Small intestine (tissue), 7 donors: ENCODE measurements around the gene CEP104. TPM values are rescaled to one million over a fixed set of nuclear protein-coding genes. Genes with fewer than 3 reads are reported as not detected.

Experiments
- DNase-seq, 2 donors: peaks; one replicate each; pipeline versions ENCODE4 v3.0.0 to v3.0.0-alpha.2; 2013
- FAIRE-seq: peaks from 2 replicates; lab custom pipeline; 2012; peaks lifted over from hg19 to GRCh38; lab: Jason Lieb, UNC
- H3K27ac ChIP-seq, 3 donors: one replicate each; pipeline ENCODE4 v1.5.1; 2013; ENCODE audit warnings: low read length in 2 of 3, mild to moderate bottlenecking in 2 of 3, control low read depth in 1 of 3, inconsistent platforms in 1 of 3, low read depth in 1 of 3, moderate library complexity in 1 of 3
- H3K27me3 ChIP-seq, 3 donors: one replicate each; pipeline ENCODE4 v1.6.1; 2013; ENCODE audit warnings: low read length in 3 of 3, inconsistent platforms in 1 of 3; ENCODE audit not compliant: control insufficient read depth in 3 of 3, insufficient read depth in 3 of 3
- H3K36me3 ChIP-seq, 3 donors: one replicate each; pipeline ENCODE4 v1.6.1; 2013; ENCODE audit warnings: low read length in 3 of 3, inconsistent platforms in 1 of 3, low read depth in 1 of 3, mild to moderate bottlenecking in 1 of 3, moderate library complexity in 1 of 3; ENCODE audit not compliant: control insufficient read depth in 3 of 3, insufficient read depth in 2 of 3
- H3K4me1 ChIP-seq, 3 donors: one replicate each; pipeline ENCODE4 v1.6.1; 2013; ENCODE audit warnings: low read length in 2 of 3, inconsistent platforms in 1 of 3, low read depth in 1 of 3, mild to moderate bottlenecking in 1 of 3, moderate library complexity in 1 of 3; ENCODE audit not compliant: control insufficient read depth in 3 of 3, insufficient read depth in 2 of 3
- H3K4me3 ChIP-seq, 3 donors: one replicate each; pipeline ENCODE4 v1.5.1; 2013; ENCODE audit warnings: low read length in 3 of 3, control low read depth in 1 of 3, inconsistent platforms in 1 of 3, low read depth in 1 of 3, mild to moderate bottlenecking in 1 of 3, moderate library complexity in 1 of 3
- H3K9me3 ChIP-seq, 2 donors: one replicate each; pipeline ENCODE4 v1.6.1; 2013; ENCODE audit warnings: low read depth in 1 of 2, low read length in 1 of 2; ENCODE audit not compliant: control insufficient read depth in 2 of 2, insufficient read depth in 1 of 2
- WGBS, 3 donors: extraction: QIAGEN DNeasy Blood & Tissue Kit; methylation state at CpG; one replicate each; pipeline ENCODE4 v1.1.7; 2013; 5-methylcytosine and 5-hydroxymethylcytosine counted together
- polyA plus RNA-seq, 4 donors: library from polyadenylated mRNA; stranded (reverse) in 3 of 4; unstranded in 1 of 4; fragments of 200-250 nt in 3 of 4; fragments of 120-200 nt in 1 of 4; gene quantifications; one replicate each; pipeline versions ENCODE4 v1.2.1 to v1.2.3, GENCODE V29; 2013
- donor health status: healthy with polysubstance abuse.
- donor health status: control.
- donor health status: control.
- donor health status: Bipolar disorder and iron deficiency.
- donor health status: healthy.

The CEP104 gene
- polyA plus RNA-seq, 4 donors: 8.7 to 26.4 (median 10.8) TPM

DNA sequence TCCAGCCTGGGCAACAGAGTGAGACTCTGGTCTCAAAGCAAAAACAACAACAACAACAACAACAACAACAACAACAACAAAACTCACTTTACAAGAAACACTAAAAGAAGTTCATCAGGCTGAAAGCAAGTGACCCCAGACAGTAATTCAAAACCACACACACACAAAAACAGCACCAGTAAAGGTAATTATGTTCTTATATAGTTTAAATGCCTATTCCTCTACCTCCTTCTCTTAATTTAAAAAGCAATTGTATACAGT lies 41.4 kb upstream of the CEP104 start:
- DNase-seq: no peak
- peaks cover 0 to 9% of the 10 kb centered on the region in 2 donors for H3K9me3 ChIP-seq
- no peaks in the 10 kb centered on the region for H3K27me3 ChIP-seq
- peaks cover 0 to 14% (median 3%) of the 10 kb centered on the region in 3 donors for H3K36me3 ChIP-seq
- FAIRE-seq: no peak
- H3K27ac ChIP-seq: no peak overlapping the region
- H3K4me1 ChIP-seq: peaks cover 0 to 2% (median 0%) of the 10 kb centered on the region in 3 donors
- H3K4me3 ChIP-seq: no peak overlapping the region

DNA sequence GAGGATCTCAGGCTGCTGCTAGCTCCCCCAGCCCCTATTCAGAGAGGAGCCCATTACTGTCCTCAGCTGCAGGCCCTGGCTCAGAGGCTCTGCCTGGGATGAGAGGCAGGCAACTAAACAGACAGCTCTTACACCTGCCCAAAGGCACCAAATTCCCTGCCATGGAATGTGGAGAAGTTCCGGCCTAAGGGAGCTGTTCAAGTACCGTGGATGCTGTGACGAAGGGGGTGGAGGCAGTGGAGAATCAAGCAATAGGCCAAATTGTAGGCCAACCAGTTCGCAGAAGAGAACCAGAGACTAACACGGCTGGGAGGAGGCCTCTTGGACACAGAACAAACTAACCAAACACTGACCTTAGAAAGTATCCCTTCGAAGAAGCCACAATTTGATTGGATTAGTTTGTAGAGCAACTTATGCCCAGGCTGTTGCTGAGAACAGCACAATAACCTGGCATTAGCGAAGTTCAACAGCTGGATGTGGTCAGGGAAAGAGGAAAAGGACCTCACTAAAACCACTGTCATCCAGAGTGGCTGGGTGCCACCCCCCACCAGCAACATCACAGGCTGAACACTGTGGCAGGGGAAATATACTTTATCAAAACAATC lies 39.5 kb upstream of the CEP104 start:
- Histone ChIP-seq H3K4me1 (peaks cover 0 to 2% (median 0%) of the 10 kb centered on the region in 3 donors), H3K9me3 (peaks cover 0 to 9% of the 10 kb centered on the region in 2 donors), H3K27ac (no peak overlapping the region), H3K36me3 (peaks cover 0 to 21% (median 3%) of the 10 kb centered on the region in 3 donors), H3K27me3 (no peaks in the 10 kb centered on the region), H3K4me3 (no peak overlapping the region)
- DNase-seq: no peak
- WGBS, 3 donors: 92 to 94% (median 93%) methylated on average over 7 of the region's 7 CpGs
- no peak for FAIRE-seq

DNA sequence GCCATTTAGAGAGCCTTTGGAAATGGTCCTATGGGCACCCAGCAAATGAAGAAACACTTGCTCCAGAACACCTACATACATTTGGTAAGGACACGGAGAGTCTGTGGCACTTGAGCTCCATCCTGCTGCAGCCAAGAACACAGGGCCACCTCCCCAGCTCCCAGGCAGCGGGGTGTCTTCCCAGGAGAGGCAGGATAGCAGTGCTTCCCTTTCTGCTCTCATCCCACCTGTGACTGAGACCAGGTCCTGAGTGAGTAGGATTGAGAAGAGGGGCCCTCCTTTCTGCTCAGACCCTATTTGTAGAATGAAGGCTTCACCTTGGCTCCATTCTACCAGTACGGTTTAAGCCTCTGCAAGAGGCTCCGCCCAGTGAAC lies 38.9 kb upstream of the CEP104 start:
- Histone ChIP-seq H3K27me3 (no peaks in the 10 kb centered on the region), H3K4me3 (no peak overlapping the region), H3K4me1 (peaks cover 0 to 2% (median 0%) of the 10 kb centered on the region in 3 donors), H3K36me3 (peaks cover 0 to 23% (median 3%) of the 10 kb centered on the region in 3 donors), H3K9me3 (peaks cover 0 to 9% of the 10 kb centered on the region in 2 donors), H3K27ac (no peak overlapping the region)
- FAIRE-seq (no peak), DNase-seq (no peak)
- WGBS, 3 donors: 89 to 97% (median 93%) methylated on average over 4 of the region's 4 CpGs

DNA sequence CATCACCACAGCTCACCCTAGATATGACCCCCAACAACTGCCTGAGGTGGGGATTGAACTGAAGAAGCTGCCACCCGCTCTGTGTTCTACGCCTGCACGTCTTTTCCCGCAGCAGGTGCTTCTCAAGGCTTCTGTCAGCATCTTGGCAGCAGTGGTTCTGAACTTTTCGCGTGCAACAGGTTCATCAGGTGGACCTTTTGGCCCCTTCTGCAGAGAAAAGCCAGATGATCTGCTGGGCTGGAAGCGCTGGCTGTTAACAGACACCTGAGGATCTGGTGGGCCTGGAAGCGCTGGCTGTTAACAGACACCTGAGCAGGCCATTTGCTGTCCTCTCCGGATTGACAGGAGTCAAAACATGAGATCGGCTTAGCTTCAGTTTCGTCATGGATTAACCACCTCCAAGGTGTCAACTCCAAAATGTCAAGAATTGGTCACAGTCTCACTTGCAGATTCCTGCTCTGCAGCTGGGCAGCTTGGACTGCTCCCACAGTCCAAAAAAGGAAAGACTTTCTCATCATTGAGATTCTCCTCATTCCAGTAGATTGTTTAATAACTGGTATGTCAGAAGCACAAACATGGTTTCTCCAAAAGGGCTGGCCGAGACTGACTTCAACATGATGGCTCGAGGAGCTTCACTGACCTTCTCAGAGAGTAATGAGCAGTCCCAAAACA lies 38.4 kb upstream of the CEP104 start:
- no peaks in the 10 kb centered on the region for H3K27me3 ChIP-seq
- no peak overlapping the region for H3K4me3 ChIP-seq
- DNase-seq (no peak), FAIRE-seq (no peak)
- H3K36me3 ChIP-seq: peaks cover 0 to 27% (median 4%) of the 10 kb centered on the region in 3 donors
- H3K4me1 ChIP-seq: peaks cover 0 to 2% (median 0%) of the 10 kb centered on the region in 3 donors
- no peak overlapping the region for H3K27ac ChIP-seq
- 90 to 96% (median 91%) methylated on average over 13 of the region's 13 CpGs for WGBS, 3 donors
- H3K9me3 ChIP-seq: peaks cover 0 to 9% of the 10 kb centered on the region in 2 donors

GRCh38 chr1:3894626-3895278 lies 37.7 kb upstream of the CEP104 start:
- DNase-seq (no peak), FAIRE-seq (no peak)
- 91 to 94% (median 93%) methylated on average over 17 of the region's 17 CpGs for WGBS, 3 donors
- no peak overlapping the region for H3K27ac ChIP-seq
- peaks cover 0 to 2% (median 0%) of the 10 kb centered on the region in 3 donors for H3K4me1 ChIP-seq
- no peak overlapping the region for H3K4me3 ChIP-seq
- H3K9me3 ChIP-seq: peaks cover 0 to 9% of the 10 kb centered on the region in 2 donors
- peaks cover 0 to 34% (median 7%) of the 10 kb centered on the region in 3 donors for H3K36me3 ChIP-seq
- H3K27me3 ChIP-seq: no peaks in the 10 kb centered on the region

- Histone ChIP-seq H3K4me3 (no peak overlapping the region), H3K4me1 (no peaks in the 10 kb centered on the region), H3K27ac (no peak overlapping the region), H3K9me3 (peaks cover 0 to 7% of the 10 kb centered on the region in 2 donors), H3K36me3 (peaks cover 4 to 38% (median 9%) of the 10 kb centered on the region in 3 donors), H3K27me3 (no peaks in the 10 kb centered on the region)
- DNase-seq: no peak
- no peak for FAIRE-seq
- WGBS, 3 donors: 80 to 84% (median 81%) methylated on average over 5 of the region's 5 CpGs
These were observed 36.2 kb upstream of the CEP104 start for GRCh38 chr1:3893190-3893589.

DNA sequence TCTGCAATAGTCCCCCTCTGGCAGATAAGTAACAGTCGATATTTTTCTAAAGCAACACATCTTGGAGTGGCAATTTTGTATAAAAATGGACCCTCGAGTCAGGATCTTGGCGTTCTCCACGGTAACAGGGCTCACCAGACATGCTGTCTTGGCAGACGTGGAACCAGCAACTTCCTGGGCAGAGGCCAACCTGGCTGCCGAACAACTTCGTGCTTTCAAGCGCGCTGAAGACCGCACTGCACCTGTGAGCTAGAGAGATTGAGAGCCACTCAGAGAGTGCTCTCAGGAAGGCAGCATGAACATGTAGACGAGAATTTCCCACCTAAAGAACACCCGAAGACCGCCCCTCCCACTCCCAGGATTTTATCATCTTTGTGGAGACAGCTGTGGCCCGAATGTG lies 35.7 kb upstream of the CEP104 start:
- H3K4me1 ChIP-seq: no peaks in the 10 kb centered on the region
- no peak for DNase-seq
- FAIRE-seq: no peak
- H3K27me3 ChIP-seq: no peaks in the 10 kb centered on the region
- no peak overlapping the region for H3K4me3 ChIP-seq
- H3K27ac ChIP-seq: no peak overlapping the region
- peaks cover 4 to 40% (median 11%) of the 10 kb centered on the region in 3 donors for H3K36me3 ChIP-seq
- 83 to 87% (median 83%) methylated on average over 14 of the region's 14 CpGs for WGBS, 3 donors
- H3K9me3 ChIP-seq: peaks cover 0 to 3% of the 10 kb centered on the region in 2 donors

DNA sequence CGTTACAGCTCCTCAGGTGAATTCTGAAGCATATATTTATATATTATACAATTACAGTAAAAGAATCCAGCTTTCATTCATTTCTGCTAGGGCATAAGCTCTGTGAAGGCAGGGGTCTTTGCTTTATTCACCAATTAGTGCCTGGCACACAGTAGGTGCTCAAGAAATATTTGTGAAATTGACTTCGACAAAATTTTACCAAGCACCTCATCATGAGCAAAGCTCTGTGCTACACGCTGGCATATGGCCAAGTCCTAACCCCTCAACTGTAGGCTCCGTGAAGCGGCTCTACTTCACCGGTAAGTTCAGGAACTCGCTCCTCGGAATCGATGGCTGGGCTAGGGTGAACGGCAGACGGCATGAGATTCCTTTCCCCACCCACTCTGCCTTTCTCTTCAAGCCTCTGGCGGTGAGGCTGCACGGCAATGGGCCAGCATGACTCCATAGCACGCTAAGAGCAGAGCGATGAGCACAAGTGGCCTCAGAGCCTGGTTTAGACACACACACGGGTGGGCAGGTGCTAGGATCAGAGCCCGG lies 34.4 kb upstream of the CEP104 start:
- FAIRE-seq: no peak
- Histone ChIP-seq H3K4me1 (no peaks in the 10 kb centered on the region), H3K27me3 (no peaks in the 10 kb centered on the region), H3K9me3 (no peaks in the 10 kb centered on the region), H3K36me3 (peaks cover 4 to 46% (median 11%) of the 10 kb centered on the region in 3 donors), H3K27ac (peak overlapping the region; percentile 9 to 67 (median 47)), H3K4me3 (no peak overlapping the region)
- WGBS, 3 donors: 87 to 88% (median 88%) methylated on average over 17 of the region's 17 CpGs
- DNase-seq: no peak
